CD8-positive, alpha-beta memory T cell (primary cell): ENCODE measurements around the gene SRRM2. TPM values are rescaled to one million over a fixed set of nuclear protein-coding genes. Genes with fewer than 3 reads are reported as not detected.
A peak's percentile ranks its signal among the peaks of the same experiment; 100 is the strongest.
"Not testable (repeated sequence)": the region's sequence is repeated elsewhere in the genome, so short reads cannot be mapped to it uniquely, and the experiment has no call there.

Experiments used
- CTCF ChIA-PET: fragments of 350-600 bp; sonication (Branson Sonifier 250); formaldehyde crosslinking; loops from one replicate; lab custom pipeline; 2021; ENCODE audit warnings: antibody characterized with exemption; lab: Charles Lee
- POLR2A ChIA-PET: fragments of 350-600 bp; sonication (Branson Sonifier 250); formaldehyde crosslinking; loops from one replicate; lab custom pipeline; 2021; ENCODE audit warnings: antibody characterized with exemption; lab: Charles Lee
- DNase-seq, 5 donors: peaks; one replicate each; pipeline versions ENCODE4 v3.0.0 to v3.0.0-alpha.2; 2020 to 2022; ENCODE audit warnings: mixed read lengths in 1 of 5
- H3K27ac ChIP-seq: one replicate; pipeline ENCODE4 v1.7.0; 2013; ENCODE audit warnings: low read depth, mild to moderate bottlenecking, low read length, moderate library complexity
- H3K27me3 ChIP-seq: 2 replicates; pipeline ENCODE4 v1.7.0; 2013; ENCODE audit warnings: low read length, mild to moderate bottlenecking; ENCODE audit not compliant: insufficient read depth, poor library complexity, severe bottlenecking
- H3K36me3 ChIP-seq: 2 replicates; pipeline ENCODE4 v1.7.0; 2013; ENCODE audit warnings: mild to moderate bottlenecking, low read length, moderate library complexity; ENCODE audit not compliant: insufficient read depth
- H3K4me1 ChIP-seq: 2 replicates; pipeline ENCODE4 v1.7.0; 2013; ENCODE audit warnings: mild to moderate bottlenecking, low read length, moderate library complexity; ENCODE audit not compliant: insufficient read depth
- H3K4me3 ChIP-seq: 2 replicates; pipeline ENCODE4 v1.7.0; 2013; ENCODE audit warnings: mild to moderate bottlenecking, low read length
- H3K9me3 ChIP-seq: 2 replicates; pipeline ENCODE4 v1.7.0; 2013; ENCODE audit warnings: mild to moderate bottlenecking, low read length
- H3K27ac Mint-ChIP-seq, 8 donors: one replicate each; pipeline ENCODE4 v1.8.0; 2020 to 2021; ENCODE audit warnings: mixed read lengths in 8 of 8, mild to moderate bottlenecking in 6 of 8, inconsistent platforms in 3 of 8, moderate library complexity in 3 of 8
- H3K27me3 Mint-ChIP-seq, 2 donors: one replicate each; pipeline ENCODE4 v1.8.0; 2020 to 2021; ENCODE audit warnings: mixed read lengths in 2 of 2, mild to moderate bottlenecking in 1 of 2, moderate library complexity in 1 of 2
- H3K36me3 Mint-ChIP-seq, 3 donors: one replicate each; pipeline ENCODE4 v1.8.0; 2020 to 2021; ENCODE audit warnings: mixed read lengths in 3 of 3, inconsistent platforms in 1 of 3, mild to moderate bottlenecking in 1 of 3
- H3K4me1 Mint-ChIP-seq, 3 donors: one replicate each; pipeline ENCODE4 v1.8.0; 2020 to 2021; ENCODE audit warnings: mixed read lengths in 3 of 3, inconsistent platforms in 1 of 3, mild to moderate bottlenecking in 1 of 3
- H3K4me3 Mint-ChIP-seq, 7 donors: one replicate each; pipeline ENCODE4 v1.8.0; 2020 to 2021; ENCODE audit warnings: mixed read lengths in 7 of 7, mild to moderate bottlenecking in 6 of 7, moderate library complexity in 4 of 7, inconsistent platforms in 2 of 7
- H3K9me3 Mint-ChIP-seq, 5 donors: one replicate each; pipeline ENCODE4 v1.8.0; 2020 to 2022; ENCODE audit warnings: mixed read lengths in 5 of 5, mild to moderate bottlenecking in 3 of 5, moderate library complexity in 2 of 5, inconsistent platforms in 1 of 5
- polyA plus RNA-seq: library from polyadenylated mRNA; unstranded; fragments of 300-500 nt; fragmentation: Illumina TruSeq; gene quantifications from one replicate; pipeline ENCODE4 v1.2.3, GENCODE V29; 2021
- total RNA-seq, 2 experiments: library from RNA; stranded (reverse); gene quantifications; one replicate each; pipeline ENCODE4 v1.2.3, GENCODE V29; 2021

SRRM2 gene
- total and polyA plus RNA-seq, 3 experiments from 2014 or later: 130 to 529 (median 517) TPM

DNA sequence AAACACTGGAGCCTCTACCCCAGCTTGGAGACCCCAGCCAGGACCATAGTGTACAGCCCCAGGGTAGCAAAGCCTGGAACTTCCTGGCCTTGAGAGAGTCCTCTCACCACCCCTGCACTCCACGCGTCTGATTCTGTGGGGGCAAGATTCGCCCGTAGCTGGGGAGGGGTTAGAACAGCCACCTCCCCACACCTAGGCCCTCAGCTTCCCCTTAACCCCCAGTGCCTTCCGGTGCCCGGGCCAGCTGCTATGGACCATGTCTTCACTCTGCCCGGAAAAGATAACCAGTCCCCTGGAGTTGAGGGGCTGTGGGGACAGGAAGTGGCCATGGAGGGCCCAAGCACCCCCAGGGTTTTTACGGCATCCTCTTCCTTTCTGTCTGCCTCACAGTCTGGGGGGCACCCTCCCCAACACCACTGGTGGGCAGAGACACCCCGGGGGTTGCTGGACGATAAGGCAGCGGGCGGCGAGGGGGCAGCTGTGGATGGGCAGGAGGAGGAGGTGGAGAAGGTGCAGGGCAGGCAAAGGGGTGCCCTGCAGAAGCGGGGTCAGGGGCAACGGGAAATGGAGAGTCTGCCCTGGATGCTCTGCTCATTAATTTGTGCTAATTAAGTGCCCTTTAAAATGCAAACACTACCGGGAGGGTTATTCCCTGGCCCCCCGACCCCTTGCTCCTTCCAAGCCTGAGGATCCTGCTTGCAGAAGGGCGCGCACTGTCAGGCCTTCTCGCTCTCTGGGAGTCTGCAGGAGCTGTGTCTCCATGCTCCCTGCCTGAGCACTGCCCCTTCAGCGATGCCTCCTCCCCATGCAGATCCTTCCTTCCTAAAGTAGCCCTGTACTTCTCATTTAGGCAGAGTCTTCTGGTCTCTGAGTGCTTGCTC lies 34.8 kb upstream of the SRRM2 start:
- Histone ChIP-seq H3K9me3 (no peaks in the 10 kb centered on the region), H3K36me3 (no peaks in the 10 kb centered on the region), H3K4me3 (no peak overlapping the region), H3K27ac (no peak overlapping the region), H3K4me1 (peaks cover 4% of the 10 kb centered on the region), H3K27me3 (no peaks in the 10 kb centered on the region)
- H3K27ac Mint-ChIP-seq: peak overlapping the region in 3 of 8 donors; percentile 57 to 81 (median 76)
- ChIA-PET POLR2A (no interaction called here), CTCF (no interaction called here)
- no peaks in the 10 kb centered on the region for H3K27me3 Mint-ChIP-seq
- H3K4me1 Mint-ChIP-seq: peaks cover 0 to 6% (median 4%) of the 10 kb centered on the region in 3 donors
- H3K9me3 Mint-ChIP-seq: no peaks in the 10 kb centered on the region
- no peaks in the 10 kb centered on the region for H3K36me3 Mint-ChIP-seq
- H3K4me3 Mint-ChIP-seq: peak overlapping the region in 2 of 7 donors; percentile 54 to 55
- no peak for DNase-seq

DNA sequence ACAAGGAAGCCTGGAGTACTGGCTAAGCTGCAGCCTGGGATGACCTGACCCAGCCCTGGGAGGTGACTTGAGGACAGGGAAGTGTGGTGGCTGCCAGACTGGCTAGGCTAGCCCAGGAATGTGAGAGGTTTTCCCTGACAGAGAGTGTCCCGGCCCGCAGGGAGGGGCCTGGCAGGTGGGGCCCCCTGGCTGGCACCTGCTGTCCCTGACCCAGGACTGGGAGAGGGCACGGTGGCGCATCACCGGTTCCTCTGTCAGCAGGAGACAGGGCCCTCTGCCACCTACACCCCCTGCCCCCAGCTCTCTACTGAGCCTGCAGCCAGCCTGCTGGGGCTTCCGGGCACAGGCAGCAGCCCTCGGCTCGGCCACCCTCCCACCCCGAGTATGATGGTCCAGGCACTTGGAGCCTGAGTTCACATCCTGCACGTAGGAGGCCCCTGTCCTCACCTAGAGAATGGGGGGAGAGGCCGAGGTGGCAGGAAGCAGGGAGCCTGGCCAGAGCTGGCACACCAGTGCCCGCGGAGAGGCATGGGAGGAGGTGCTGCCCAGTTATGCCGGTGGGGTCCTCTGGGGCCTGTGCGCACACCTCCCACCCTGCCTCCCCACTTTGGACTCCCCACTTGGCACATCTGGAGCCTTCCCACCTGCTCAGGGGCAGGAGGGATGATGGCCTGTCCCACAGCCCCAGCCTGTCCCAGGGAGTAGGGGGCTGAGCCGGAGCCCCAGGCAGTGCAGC lies 32.9 kb upstream of the SRRM2 start:
- Mint-ChIP-seq H3K36me3 (no peaks in the 10 kb centered on the region), H3K27me3 (peaks cover 1 to 5% of the 10 kb centered on the region in 2 donors), H3K27ac (no peak overlapping the region), H3K4me3 (peak overlapping the region in 2 of 7 donors; percentile 32 to 37), H3K9me3 (no peaks in the 10 kb centered on the region), H3K4me1 (peaks cover 0 to 6% (median 4%) of the 10 kb centered on the region in 3 donors)
- Histone ChIP-seq H3K9me3 (no peaks in the 10 kb centered on the region), H3K27ac (no peak overlapping the region), H3K27me3 (no peaks in the 10 kb centered on the region), H3K4me1 (peaks cover 4% of the 10 kb centered on the region), H3K36me3 (no peaks in the 10 kb centered on the region), H3K4me3 (no peak overlapping the region)
- no peak for DNase-seq
- CTCF ChIA-PET: interaction anchor here (0.9 kb wide), 1 partner anchor 149 kb away, joined by 4 read pairs; no protein-coding TSS in a partner anchor
- POLR2A ChIA-PET: interaction anchor here (0.5 to 0.9 kb wide), 2 partner anchors 19 to 33 kb away, joined by 4 to 6 read pairs; partner anchors contain the start of gene SRRM2

DNA sequence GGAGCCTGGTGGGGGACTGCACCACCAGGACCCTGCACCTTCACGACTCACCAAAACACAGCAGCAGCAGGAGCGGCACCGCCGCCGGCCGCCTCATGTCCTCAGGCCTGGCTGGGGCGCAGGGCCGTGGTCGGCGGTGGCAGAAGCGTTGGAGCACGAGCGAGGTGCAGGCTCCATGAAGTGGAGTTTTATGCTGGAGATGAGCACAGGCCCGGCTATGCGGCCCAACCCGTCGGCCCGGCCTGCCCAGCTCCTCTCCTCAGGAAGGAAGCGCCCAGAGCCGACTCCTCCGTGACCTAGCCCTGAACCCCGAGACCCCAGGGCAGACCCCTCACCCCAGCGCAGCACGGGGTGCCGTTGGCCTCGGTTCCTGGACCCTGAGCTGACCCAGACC lies 32.4 kb upstream of the SRRM2 start, which contains the start of gene PRSS27:
Gene PRSS27, minus strand, starts transcription at position 161 of the 394 bp plus-strand sequence. Its CDS starts 64 bp downstream, at position 97.
- peak within 1 kb of the TSS in 3 of 8 donors; percentile 23 to 50 (median 39) for H3K27ac Mint-ChIP-seq
- H3K9me3 Mint-ChIP-seq: no peaks in the 10 kb centered on the region
- no peaks in the 10 kb centered on the region for H3K9me3 ChIP-seq
- H3K27me3 Mint-ChIP-seq: peaks cover 1 to 8% of the 10 kb centered on the region in 2 donors
- peak within 1 kb of the TSS; percentile 60 to 89 (median 72) for H3K4me3 Mint-ChIP-seq
- H3K36me3 ChIP-seq: no peaks in the 10 kb centered on the region
- POLR2A ChIA-PET: interaction anchor here (0.5 to 0.9 kb wide), 2 partner anchors 20 to 33 kb away, joined by 4 to 6 read pairs; partner anchors contain the start of gene SRRM2
- H3K4me1 Mint-ChIP-seq: peaks cover 0 to 2% (median 1%) of the 10 kb centered on the region in 3 donors
- CTCF ChIA-PET: interaction anchor here (0.9 kb wide), 1 partner anchor 149 kb away, joined by 4 read pairs; no protein-coding TSS in a partner anchor
- no peak within 1 kb of the TSS for H3K27ac ChIP-seq
- H3K36me3 Mint-ChIP-seq: no peaks in the 10 kb centered on the region
- DNase-seq: no peak
- no peak within 1 kb of the TSS for H3K4me3 ChIP-seq
- H3K27me3 ChIP-seq: no peaks in the 10 kb centered on the region
- peaks cover 4% of the 10 kb centered on the region for H3K4me1 ChIP-seq

DNA sequence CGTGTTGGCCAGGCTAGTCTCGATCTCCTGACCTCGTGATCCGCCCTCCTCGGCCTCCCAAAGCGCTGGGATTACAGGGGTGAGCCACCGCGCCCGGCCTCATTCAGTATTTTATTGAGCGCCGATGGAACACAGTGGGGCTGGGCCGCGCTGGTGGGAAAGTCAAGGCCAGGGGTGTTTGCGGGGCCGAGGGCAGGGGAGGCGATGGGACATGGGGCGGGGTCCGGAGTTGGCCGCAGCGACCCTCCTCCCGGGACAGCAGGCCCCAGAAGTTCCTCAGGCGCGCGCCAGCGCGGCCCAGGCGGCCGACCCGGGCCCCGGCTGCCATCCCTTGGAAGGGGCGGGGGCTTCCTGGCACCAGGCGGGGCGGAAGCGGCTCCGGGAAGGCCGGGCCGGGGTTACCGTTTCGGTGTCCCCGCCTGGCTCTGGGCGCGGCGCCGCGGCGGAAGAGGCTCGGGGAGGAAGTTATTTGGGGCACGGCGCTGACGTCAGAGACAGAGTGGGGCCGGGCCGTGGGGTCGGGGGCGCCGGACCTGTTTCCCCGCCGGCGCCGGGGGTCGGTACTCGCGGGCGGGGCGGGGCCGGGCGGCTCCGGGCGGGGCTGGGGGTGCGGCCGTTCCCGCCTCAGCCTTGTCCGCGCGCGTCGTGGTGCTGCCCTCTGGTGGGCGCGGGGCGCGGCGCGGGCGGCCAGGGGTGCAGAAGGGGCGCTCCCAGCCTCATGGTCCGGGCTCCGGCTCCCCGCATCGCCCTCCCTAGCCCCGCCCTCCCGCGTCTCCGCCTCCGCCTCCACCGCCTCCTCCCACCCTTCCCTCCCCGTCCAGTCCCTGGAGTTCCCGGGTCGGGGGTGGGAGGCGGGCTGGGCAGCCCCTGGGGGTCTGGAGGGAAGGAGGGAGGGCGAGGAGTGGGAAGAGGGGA lies 31.5 kb upstream of the SRRM2 start:
- Histone ChIP-seq H3K27ac (peak overlapping the region; percentile 38), H3K9me3 (no peaks in the 10 kb centered on the region), H3K27me3 (no peaks in the 10 kb centered on the region), H3K4me1 (peaks cover 4% of the 10 kb centered on the region), H3K36me3 (no peaks in the 10 kb centered on the region), H3K4me3 (no peak overlapping the region)
- no peaks in the 10 kb centered on the region for H3K4me1 Mint-ChIP-seq
- H3K36me3 Mint-ChIP-seq: no peaks in the 10 kb centered on the region
- no peaks in the 10 kb centered on the region for H3K9me3 Mint-ChIP-seq
- peaks cover 2 to 13% of the 10 kb centered on the region in 2 donors for H3K27me3 Mint-ChIP-seq
- H3K4me3 Mint-ChIP-seq: peak overlapping the region; percentile 68 to 89 (median 72)
- CTCF ChIA-PET: interaction anchor here (0.9 kb wide), 1 partner anchor 148 kb away, joined by 4 read pairs; no protein-coding TSS in a partner anchor
- POLR2A ChIA-PET: interaction anchor here (0.9 kb wide), 1 partner anchor 32 kb away, joined by 4 read pairs; the partner anchor contains the start of gene SRRM2
- peak; percentile 76 to 89 (median 81) for DNase-seq
- H3K27ac Mint-ChIP-seq: peak overlapping the region in 4 of 8 donors; percentile 39 to 89 (median 67)

DNA sequence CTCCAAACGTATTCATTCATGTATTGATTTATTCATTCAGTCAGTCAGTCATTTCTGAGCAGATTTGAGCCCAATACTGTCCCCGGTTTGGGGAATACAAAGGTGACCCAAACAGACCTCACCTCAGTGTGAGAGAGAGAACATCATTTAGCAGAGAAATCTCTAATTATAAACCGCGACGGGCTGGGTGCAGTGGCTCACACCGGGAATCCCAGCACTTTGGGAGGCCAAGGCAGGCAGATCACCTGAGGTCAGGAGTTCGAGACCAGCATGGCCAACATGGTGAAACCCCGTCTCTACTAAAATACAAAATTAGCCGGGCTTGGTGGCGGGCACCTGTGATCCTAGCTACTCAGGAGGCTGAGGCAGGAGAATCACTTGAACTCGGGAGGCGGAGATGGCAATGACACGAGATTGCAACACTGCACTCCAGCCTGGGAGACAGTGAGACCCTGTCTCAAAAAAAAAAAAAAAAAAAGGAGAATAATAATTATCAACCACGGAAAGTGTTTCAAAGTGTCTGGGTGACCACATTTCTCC lies 30.7 kb upstream of the SRRM2 start:
- H3K4me3 ChIP-seq, H3K36me3 Mint-ChIP-seq, POLR2A ChIA-PET, DNase-seq, H3K9me3 ChIP-seq, CTCF ChIA-PET, H3K4me1 Mint-ChIP-seq, H3K36me3 ChIP-seq, H3K27me3 ChIP-seq, H3K9me3 Mint-ChIP-seq, H3K4me1 ChIP-seq: not testable (repeated sequence)
- peak overlapping the region; percentile 55 to 80 (median 68) for H3K4me3 Mint-ChIP-seq
- peak overlapping the region; percentile 38 for H3K27ac ChIP-seq
- H3K27me3 Mint-ChIP-seq: peaks cover 2 to 13% of the 10 kb centered on the region in 2 donors
- peak overlapping the region in 4 of 8 donors; percentile 12 to 89 (median 67) for H3K27ac Mint-ChIP-seq

DNA sequence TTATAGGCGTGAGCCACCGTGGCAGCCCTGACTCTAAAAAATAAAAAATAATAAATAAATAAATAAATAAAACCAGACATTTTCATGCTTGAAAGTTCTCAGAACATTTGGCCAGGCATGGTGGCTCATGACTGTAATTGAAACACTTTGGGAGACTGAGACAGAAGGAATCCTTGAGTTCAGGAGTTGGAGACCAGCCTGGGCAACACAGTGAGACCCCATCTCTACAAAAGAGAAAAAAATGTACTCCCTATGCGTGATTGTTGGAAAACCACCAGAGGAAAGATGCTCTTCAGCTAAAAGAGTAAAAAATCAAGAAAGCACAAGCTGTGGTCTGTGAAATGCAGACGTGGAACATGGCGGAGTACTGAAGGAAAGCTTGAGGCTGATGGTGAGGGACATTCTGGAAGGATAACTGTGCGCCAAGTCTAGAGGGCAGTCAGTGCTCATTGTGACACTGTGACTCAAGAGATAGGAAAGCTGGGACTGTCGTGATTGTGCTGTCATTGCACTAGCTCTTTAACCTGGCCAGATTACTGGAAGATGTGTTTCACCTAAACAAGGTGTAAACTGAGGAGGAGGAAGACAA lies 28.3 kb upstream of the SRRM2 start:
- CTCF ChIA-PET: interaction anchor here (1.1 kb wide), 1 partner anchor 15 kb away, joined by 3 read pairs; no protein-coding TSS in a partner anchor
- Histone ChIP-seq H3K27ac (no peak overlapping the region), H3K36me3 (no peaks in the 10 kb centered on the region), H3K4me3 (no peak overlapping the region), H3K27me3 (no peaks in the 10 kb centered on the region), H3K9me3 (no peaks in the 10 kb centered on the region), H3K4me1 (peaks cover 4% of the 10 kb centered on the region)
- H3K36me3 Mint-ChIP-seq: no peaks in the 10 kb centered on the region
- H3K27me3 Mint-ChIP-seq: peaks cover 2 to 13% of the 10 kb centered on the region in 2 donors
- DNase-seq: no peak
- no peaks in the 10 kb centered on the region for H3K4me1 Mint-ChIP-seq
- POLR2A ChIA-PET: no interaction called here
- no peak overlapping the region for H3K4me3 Mint-ChIP-seq
- no peak overlapping the region for H3K27ac Mint-ChIP-seq
- H3K9me3 Mint-ChIP-seq: no peaks in the 10 kb centered on the region
